Measurements from ENCODE around the gene GRM4.

DNA sequence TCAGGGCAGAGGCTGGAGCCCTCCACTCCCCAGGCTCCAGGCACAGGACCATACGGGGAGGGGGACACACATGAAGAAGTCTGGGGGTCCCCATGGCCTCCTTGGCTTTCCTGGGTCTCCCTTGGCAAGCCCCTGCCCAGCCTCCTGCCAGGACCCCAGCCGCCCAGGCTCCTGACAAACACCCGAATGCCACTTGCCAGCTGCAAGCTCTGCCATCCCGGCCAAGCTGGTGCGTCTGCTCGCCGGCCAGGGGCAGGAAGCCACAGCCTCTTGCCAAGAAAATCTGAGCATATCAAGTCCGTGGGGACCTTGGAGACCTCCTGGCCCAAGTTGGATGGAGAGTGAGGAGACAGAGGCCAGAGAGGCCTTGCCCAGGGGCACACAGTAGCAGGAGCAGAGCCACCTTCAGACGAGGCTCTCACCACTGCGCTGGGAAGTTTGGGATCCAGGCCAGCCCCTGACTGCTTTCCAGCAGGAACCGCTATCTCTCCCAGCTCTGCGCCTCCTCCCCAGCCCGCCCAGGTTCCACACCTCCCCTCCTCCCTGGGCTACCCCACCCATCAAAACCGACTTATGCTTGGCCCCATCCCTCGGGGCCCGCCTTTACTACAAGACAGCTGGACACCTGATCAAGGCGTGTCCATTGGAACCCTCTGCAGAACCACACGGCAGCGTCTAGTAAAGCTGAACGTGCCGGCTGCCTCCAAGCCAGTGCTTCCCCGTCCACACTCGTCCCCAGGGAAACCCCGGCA, 80.2 kb downstream of the GRM4 start:
- TF ChIP-seq, protein P1, sequence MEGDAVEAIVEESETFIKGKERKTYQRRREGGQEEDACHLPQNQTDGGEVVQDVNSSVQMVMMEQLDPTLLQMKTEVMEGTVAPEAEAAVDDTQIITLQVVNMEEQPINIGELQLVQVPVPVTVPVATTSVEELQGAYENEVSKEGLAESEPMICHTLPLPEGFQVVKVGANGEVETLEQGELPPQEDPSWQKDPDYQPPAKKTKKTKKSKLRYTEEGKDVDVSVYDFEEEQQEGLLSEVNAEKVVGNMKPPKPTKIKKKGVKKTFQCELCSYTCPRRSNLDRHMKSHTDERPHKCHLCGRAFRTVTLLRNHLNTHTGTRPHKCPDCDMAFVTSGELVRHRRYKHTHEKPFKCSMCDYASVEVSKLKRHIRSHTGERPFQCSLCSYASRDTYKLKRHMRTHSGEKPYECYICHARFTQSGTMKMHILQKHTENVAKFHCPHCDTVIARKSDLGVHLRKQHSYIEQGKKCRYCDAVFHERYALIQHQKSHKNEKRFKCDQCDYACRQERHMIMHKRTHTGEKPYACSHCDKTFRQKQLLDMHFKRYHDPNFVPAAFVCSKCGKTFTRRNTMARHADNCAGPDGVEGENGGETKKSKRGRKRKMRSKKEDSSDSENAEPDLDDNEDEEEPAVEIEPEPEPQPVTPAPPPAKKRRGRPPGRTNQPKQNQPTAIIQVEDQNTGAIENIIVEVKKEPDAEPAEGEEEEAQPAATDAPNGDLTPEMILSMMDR (IDR thresholded peaks at IDR 0.05) = no peak
- TF ChIP-seq POLR2A (IDR thresholded peaks at IDR 0.05) = no peak
